Neural crest cell (in vitro differentiated cells): Measurements from ENCODE around the gene GRAMD4. TPM values are rescaled to one million over a fixed set of nuclear protein-coding genes. Genes with fewer than 3 reads are reported as not detected.

Experiments used
- DNase-seq: peaks from one replicate; pipeline ENCODE4 v3.0.0; 2021; ENCODE audit warnings: low read depth, mixed read lengths, low spot score
- H3K27ac Mint-ChIP-seq: one replicate; pipeline ENCODE4 v1.8.0; 2021; ENCODE audit warnings: mild to moderate bottlenecking, mixed read lengths; ENCODE audit not compliant: unreplicated experiment
- H3K27me3 Mint-ChIP-seq: 2 replicates; pipeline ENCODE4 v1.8.0; 2021; ENCODE audit warnings: low read depth, mild to moderate bottlenecking, mixed read lengths
- H3K36me3 Mint-ChIP-seq: 2 replicates; pipeline ENCODE4 v1.8.0; 2021; ENCODE audit warnings: low read depth, mild to moderate bottlenecking, mixed read lengths
- H3K4me1 Mint-ChIP-seq: 2 replicates; pipeline ENCODE4 v1.8.0; 2021; ENCODE audit warnings: mixed read lengths
- H3K4me3 Mint-ChIP-seq: one replicate; pipeline ENCODE4 v1.8.0; 2021; ENCODE audit warnings: mild to moderate bottlenecking, mixed read lengths
- H3K9me3 Mint-ChIP-seq: 2 replicates; pipeline ENCODE4 v1.8.0; 2021; ENCODE audit warnings: mixed read lengths
- CTCF ChIP-seq: fragments of 200-600 bp; sonication (generic); conservative IDR thresholded peaks from 2 replicates; pipeline ENCODE4 v1.5.0; 2021; ENCODE audit warnings: antibody characterized with exemption, mild to moderate bottlenecking
- total RNA-seq: library from RNA; stranded (reverse); gene quantifications from 2 replicates; pipeline ENCODE4 v1.2.1, GENCODE V29; 2021

GRAMD4 gene
- total RNA-seq, 1 donor from 2014 or later: 34.1 TPM

GRCh38 chr22:46719921-46720320 is 99.7 kb downstream of the GRAMD4 start:
- no peaks in the 10 kb centered on the region for H3K9me3 Mint-ChIP-seq
- peaks cover 10% of the 10 kb centered on the region for H3K36me3 Mint-ChIP-seq
- no peak overlapping the region for H3K4me3 Mint-ChIP-seq
- DNase-seq: no peak
- no peak overlapping the region for H3K27ac Mint-ChIP-seq
- H3K27me3 Mint-ChIP-seq: no peaks in the 10 kb centered on the region
- H3K4me1 Mint-ChIP-seq: peaks cover 7% of the 10 kb centered on the region
- TF ChIP-seq CTCF: no peak

- no peak overlapping the region for H3K4me3 Mint-ChIP-seq
- TF ChIP-seq CTCF: no peak
- peaks cover 8% of the 10 kb centered on the region for H3K36me3 Mint-ChIP-seq
- H3K27ac Mint-ChIP-seq: no peak overlapping the region
- H3K27me3 Mint-ChIP-seq: no peaks in the 10 kb centered on the region
- DNase-seq: no peak
- no peaks in the 10 kb centered on the region for H3K9me3 Mint-ChIP-seq
- peaks cover 7% of the 10 kb centered on the region for H3K4me1 Mint-ChIP-seq
These were observed 101.4 kb downstream of the GRAMD4 start for GRCh38 chr22:46721501-46722085.

GRCh38 chr22:46723882-46724281 is 103.7 kb downstream of the GRAMD4 start:
- H3K27me3 Mint-ChIP-seq: no peaks in the 10 kb centered on the region
- peaks cover 5% of the 10 kb centered on the region for H3K36me3 Mint-ChIP-seq
- peaks cover 7% of the 10 kb centered on the region for H3K4me1 Mint-ChIP-seq
- H3K4me3 Mint-ChIP-seq: no peak overlapping the region
- TF ChIP-seq CTCF: no peak
- no peaks in the 10 kb centered on the region for H3K9me3 Mint-ChIP-seq
- no peak for DNase-seq
- no peak overlapping the region for H3K27ac Mint-ChIP-seq

GRCh38 chr22:46725096-46725495 is 104.9 kb downstream of the GRAMD4 start:
- no peak for DNase-seq
- no peak for TF ChIP-seq CTCF
- H3K9me3 Mint-ChIP-seq: no peaks in the 10 kb centered on the region
- H3K4me1 Mint-ChIP-seq: peaks cover 7% of the 10 kb centered on the region
- no peak overlapping the region for H3K27ac Mint-ChIP-seq
- H3K27me3 Mint-ChIP-seq: no peaks in the 10 kb centered on the region
- H3K36me3 Mint-ChIP-seq: no peaks in the 10 kb centered on the region
- no peak overlapping the region for H3K4me3 Mint-ChIP-seq

GRCh38 chr22:46726066-46726985 is 106.1 kb downstream of the GRAMD4 start:
- Mint-ChIP-seq H3K36me3 (no peaks in the 10 kb centered on the region), H3K9me3 (no peaks in the 10 kb centered on the region), H3K27ac (no peak overlapping the region), H3K27me3 (no peaks in the 10 kb centered on the region), H3K4me1 (peaks cover 12% of the 10 kb centered on the region), H3K4me3 (no peak overlapping the region)
- no peak for TF ChIP-seq CTCF
- no peak for DNase-seq
